NT2/D1 (cell line): ENCODE data around the gene RALGPS1.

Experiments used
- SUZ12 ChIP-seq: IDR thresholded peaks from 2 replicates; pipeline ENCODE4 v1.6.1; 2011; ENCODE audit not compliant: insufficient read length, insufficient read depth; ENCODE audit errors: extremely low read depth
- YY1 ChIP-seq: IDR thresholded peaks from 2 replicates; pipeline ENCODE4 v1.6.1; 2011; ENCODE audit not compliant: insufficient read length, insufficient read depth
- ZNF274 ChIP-seq: IDR thresholded peaks from 2 replicates; pipeline ENCODE4 v1.6.1; 2011; ENCODE audit warnings: mild to moderate bottlenecking, low read depth, low read length

DNA sequence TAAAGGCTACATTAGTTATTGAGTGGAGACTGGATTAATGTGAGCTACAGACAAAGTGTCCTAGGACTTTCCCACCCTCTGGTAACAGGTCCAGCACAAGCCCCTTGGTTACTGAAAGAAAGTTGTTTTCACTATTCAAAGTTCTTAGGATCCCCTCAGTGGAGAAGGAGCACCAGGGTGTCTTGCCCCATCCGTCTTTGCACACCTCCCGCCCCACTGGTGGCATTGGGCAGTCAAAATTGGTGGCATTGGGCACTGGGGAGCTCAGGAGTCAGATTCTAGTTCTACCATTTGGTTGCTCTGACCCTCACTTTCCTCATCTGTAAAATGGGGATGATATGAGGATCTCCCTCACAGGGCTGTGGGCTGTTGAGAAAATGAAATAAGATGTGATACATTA lies 210.2 kb downstream of the RALGPS1 start:
- TF ChIP-seq SUZ12 = no peak
- no peak for TF ChIP-seq YY1
- no peak for TF ChIP-seq ZNF274
